ENCODE measurements around the gene TMEM273.

The TMEM273 gene

GRCh38 chr10:49174926-49175500, 13.2 kb downstream of the TMEM273 start:
- Mint-ChIP-seq H3K36me3 (ENCODE audit: low read depth) (no peaks in the 10 kb centered on the region), H3K4me3 (no peak overlapping the region), H3K27ac (peak overlapping the region; percentile 68), H3K4me1 (ENCODE audit: low read depth) (peaks cover 52% of the 10 kb centered on the region), H3K9me3 (no peaks in the 10 kb centered on the region), H3K27me3 (no peaks in the 10 kb centered on the region)

GRCh38 chr10:49174261-49174925, 13.8 kb downstream of the TMEM273 start:
- no peak overlapping the region for H3K27ac Mint-ChIP-seq
- no peak overlapping the region for H3K4me3 Mint-ChIP-seq
- H3K27me3 Mint-ChIP-seq = no peaks in the 10 kb centered on the region
- H3K36me3 Mint-ChIP-seq (ENCODE audit: low read depth) = no peaks in the 10 kb centered on the region
- peaks cover 50% of the 10 kb centered on the region for H3K4me1 Mint-ChIP-seq (ENCODE audit: low read depth)
- H3K9me3 Mint-ChIP-seq = no peaks in the 10 kb centered on the region

GRCh38 chr10:49173853-49174252, 14.3 kb downstream of the TMEM273 start:
- no peaks in the 10 kb centered on the region for H3K36me3 Mint-ChIP-seq (ENCODE audit: low read depth)
- no peaks in the 10 kb centered on the region for H3K27me3 Mint-ChIP-seq
- peaks cover 47% of the 10 kb centered on the region for H3K4me1 Mint-ChIP-seq (ENCODE audit: low read depth)
- no peak overlapping the region for H3K4me3 Mint-ChIP-seq
- no peaks in the 10 kb centered on the region for H3K9me3 Mint-ChIP-seq
- no peak overlapping the region for H3K27ac Mint-ChIP-seq

- Mint-ChIP-seq H3K27ac (no peak overlapping the region), H3K9me3 (no peaks in the 10 kb centered on the region), H3K4me3 (no peak overlapping the region), H3K4me1 (ENCODE audit: low read depth) (peaks cover 41% of the 10 kb centered on the region), H3K27me3 (no peaks in the 10 kb centered on the region), H3K36me3 (ENCODE audit: low read depth) (no peaks in the 10 kb centered on the region)
Measured at GRCh38 chr10:49173201-49173772, 14.9 kb downstream of the TMEM273 start.

- no peak overlapping the region for H3K27ac Mint-ChIP-seq
- H3K4me3 Mint-ChIP-seq = no peak overlapping the region
- no peaks in the 10 kb centered on the region for H3K9me3 Mint-ChIP-seq
- H3K36me3 Mint-ChIP-seq (ENCODE audit: low read depth) = no peaks in the 10 kb centered on the region
- no peaks in the 10 kb centered on the region for H3K27me3 Mint-ChIP-seq
- peaks cover 36% of the 10 kb centered on the region for H3K4me1 Mint-ChIP-seq (ENCODE audit: low read depth)
Measured at GRCh38 chr10:49172777-49173132, 15.4 kb downstream of the TMEM273 start.

GRCh38 chr10:49172061-49172776, 16.0 kb downstream of the TMEM273 start:
- Mint-ChIP-seq H3K27ac (no peak overlapping the region), H3K9me3 (no peaks in the 10 kb centered on the region), H3K36me3 (ENCODE audit: low read depth) (no peaks in the 10 kb centered on the region), H3K4me1 (ENCODE audit: low read depth) (peaks cover 31% of the 10 kb centered on the region), H3K27me3 (no peaks in the 10 kb centered on the region), H3K4me3 (no peak overlapping the region)

GRCh38 chr10:49171326-49172060, 16.7 kb downstream of the TMEM273 start:
- H3K4me3 Mint-ChIP-seq = no peak overlapping the region
- H3K36me3 Mint-ChIP-seq (ENCODE audit: low read depth) = no peaks in the 10 kb centered on the region
- H3K27me3 Mint-ChIP-seq = no peaks in the 10 kb centered on the region
- H3K9me3 Mint-ChIP-seq = no peaks in the 10 kb centered on the region
- no peak overlapping the region for H3K27ac Mint-ChIP-seq
- peaks cover 26% of the 10 kb centered on the region for H3K4me1 Mint-ChIP-seq (ENCODE audit: low read depth)

GRCh38 chr10:49170632-49171325, 17.4 kb downstream of the TMEM273 start:
- Mint-ChIP-seq H3K4me3 (no peak overlapping the region), H3K27me3 (no peaks in the 10 kb centered on the region), H3K9me3 (no peaks in the 10 kb centered on the region), H3K27ac (no peak overlapping the region), H3K4me1 (ENCODE audit: low read depth) (peaks cover 23% of the 10 kb centered on the region), H3K36me3 (ENCODE audit: low read depth) (no peaks in the 10 kb centered on the region)

GRCh38 chr10:49169776-49170175, 18.4 kb downstream of the TMEM273 start:
- H3K9me3 Mint-ChIP-seq = no peaks in the 10 kb centered on the region
- no peaks in the 10 kb centered on the region for H3K36me3 Mint-ChIP-seq (ENCODE audit: low read depth)
- H3K27ac Mint-ChIP-seq = no peak overlapping the region
- no peaks in the 10 kb centered on the region for H3K27me3 Mint-ChIP-seq
- no peak overlapping the region for H3K4me3 Mint-ChIP-seq
- H3K4me1 Mint-ChIP-seq (ENCODE audit: low read depth) = peaks cover 22% of the 10 kb centered on the region

GRCh38 chr10:49168831-49169500, 19.2 kb downstream of the TMEM273 start:
- peaks cover 25% of the 10 kb centered on the region for H3K4me1 Mint-ChIP-seq (ENCODE audit: low read depth)
- no peaks in the 10 kb centered on the region for H3K36me3 Mint-ChIP-seq (ENCODE audit: low read depth)
- H3K27ac Mint-ChIP-seq = no peak overlapping the region
- H3K9me3 Mint-ChIP-seq = no peaks in the 10 kb centered on the region
- H3K27me3 Mint-ChIP-seq = peaks cover 5% of the 10 kb centered on the region
- no peak overlapping the region for H3K4me3 Mint-ChIP-seq

- Mint-ChIP-seq H3K4me3 (no peak overlapping the region), H3K36me3 (ENCODE audit: low read depth) (no peaks in the 10 kb centered on the region), H3K4me1 (ENCODE audit: low read depth) (peaks cover 18% of the 10 kb centered on the region), H3K27ac (no peak overlapping the region), H3K27me3 (peaks cover 5% of the 10 kb centered on the region), H3K9me3 (no peaks in the 10 kb centered on the region)
Measured at GRCh38 chr10:49168171-49168540, 20.0 kb downstream of the TMEM273 start.

- Mint-ChIP-seq H3K9me3 (no peaks in the 10 kb centered on the region), H3K36me3 (ENCODE audit: low read depth) (no peaks in the 10 kb centered on the region), H3K27ac (peak overlapping the region; percentile 83), H3K27me3 (peaks cover 5% of the 10 kb centered on the region), H3K4me3 (no peak overlapping the region), H3K4me1 (ENCODE audit: low read depth) (peaks cover 18% of the 10 kb centered on the region)
Measured at GRCh38 chr10:49167425-49168170, 20.6 kb downstream of the TMEM273 start.

- Mint-ChIP-seq H3K4me3 (no peak overlapping the region), H3K36me3 (ENCODE audit: low read depth) (no peaks in the 10 kb centered on the region), H3K27ac (peak overlapping the region; percentile 83), H3K27me3 (peaks cover 5% of the 10 kb centered on the region), H3K9me3 (no peaks in the 10 kb centered on the region), H3K4me1 (ENCODE audit: low read depth) (peaks cover 23% of the 10 kb centered on the region)
Measured at GRCh38 chr10:49166484-49167400, 21.4 kb downstream of the TMEM273 start.
